UCSD-AML1 (cell line): ENCODE measurements around the gene KLK5.
"Not testable (repeated sequence)": the region's sequence is repeated elsewhere in the genome, so short reads cannot be mapped to it uniquely, and the experiment has no call there.

Experiments
- DNase-seq: peaks from one replicate; lab custom pipeline; 2025; ENCODE audit not compliant: unreplicated experiment; lab: John Stamatoyannopoulos, UW

The KLK5 gene

GRCh38 chr19:50922317-50922853 is 30.5 kb downstream of the KLK5 start:
- DNase-seq = peak; percentile 61

- DNase-seq = no peak
Measured at GRCh38 chr19:50921426-50922316, 31.2 kb downstream of the KLK5 start.

GRCh38 chr19:50916069-50916468 is 36.8 kb downstream of the KLK5 start:
- no peak for DNase-seq

GRCh38 chr19:50912727-50913716 is 39.8 kb downstream of the KLK5 start:
- no peak for DNase-seq

- no peak for DNase-seq
Measured at GRCh38 chr19:50912102-50912599, 40.7 kb downstream of the KLK5 start.

GRCh38 chr19:50911206-50912101 is 41.4 kb downstream of the KLK5 start, which contains the start of gene KLK4:
Gene KLK4, minus strand, starts transcription at chr19:50911395. Its CDS starts 657 bp downstream, at chr19:50910738.
- no peak for DNase-seq

- no peak for DNase-seq
Measured at GRCh38 chr19:50910722-50911121, 42.1 kb downstream of the KLK5 start.

GRCh38 chr19:50909240-50910070 is 43.4 kb downstream of the KLK5 start:
- no peak for DNase-seq

- DNase-seq = no peak
Measured at GRCh38 chr19:50908336-50908735, 44.5 kb downstream of the KLK5 start.

- DNase-seq = peak; percentile 24
Measured at GRCh38 chr19:50906217-50906616, 46.6 kb downstream of the KLK5 start.

GRCh38 chr19:50902640-50903039 is 50.2 kb downstream of the KLK5 start:
- no peak for DNase-seq

- DNase-seq = no peak
Measured at GRCh38 chr19:50899569-50899968, 53.3 kb downstream of the KLK5 start.

- no peak for DNase-seq
Measured at GRCh38 chr19:50898018-50898417, 54.8 kb downstream of the KLK5 start.

- DNase-seq = no peak
Measured at GRCh38 chr19:50897612-50898011, 55.2 kb downstream of the KLK5 start.

- no peak for DNase-seq
Measured at GRCh38 chr19:50897191-50897607, 55.6 kb downstream of the KLK5 start.

GRCh38 chr19:50896591-50897190 is 56.1 kb downstream of the KLK5 start:
- no peak for DNase-seq

GRCh38 chr19:50896089-50896590 is 56.7 kb downstream of the KLK5 start:
- not testable (repeated sequence) for DNase-seq
